MV-4-11 (cell line): ENCODE data around the gene KCNS1.
"Not testable (repeated sequence)": the region's sequence is repeated elsewhere in the genome, so short reads cannot be mapped to it uniquely, and the experiment has no call there.

Source experiments
- DNase-seq: peaks from one replicate; lab custom pipeline; 2025; lab: John Stamatoyannopoulos, UW

KCNS1 gene, protein sequence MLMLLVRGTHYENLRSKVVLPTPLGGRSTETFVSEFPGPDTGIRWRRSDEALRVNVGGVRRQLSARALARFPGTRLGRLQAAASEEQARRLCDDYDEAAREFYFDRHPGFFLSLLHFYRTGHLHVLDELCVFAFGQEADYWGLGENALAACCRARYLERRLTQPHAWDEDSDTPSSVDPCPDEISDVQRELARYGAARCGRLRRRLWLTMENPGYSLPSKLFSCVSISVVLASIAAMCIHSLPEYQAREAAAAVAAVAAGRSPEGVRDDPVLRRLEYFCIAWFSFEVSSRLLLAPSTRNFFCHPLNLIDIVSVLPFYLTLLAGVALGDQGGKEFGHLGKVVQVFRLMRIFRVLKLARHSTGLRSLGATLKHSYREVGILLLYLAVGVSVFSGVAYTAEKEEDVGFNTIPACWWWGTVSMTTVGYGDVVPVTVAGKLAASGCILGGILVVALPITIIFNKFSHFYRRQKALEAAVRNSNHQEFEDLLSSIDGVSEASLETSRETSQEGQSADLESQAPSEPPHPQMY

GRCh38 chr20:45100563-45101245, at the start of gene KCNS1:
Gene KCNS1 (minus strand): TSS chr20:45101127. CDS start chr20:45099236, 1,891 bp downstream.
- peak; percentile 16 for DNase-seq

GRCh38 chr20:45149062-45149461, 48.1 kb upstream of the KCNS1 start:
- no peak for DNase-seq

GRCh38 chr20:45140836-45141235, 39.9 kb upstream of the KCNS1 start:
- no peak for DNase-seq

DNA sequence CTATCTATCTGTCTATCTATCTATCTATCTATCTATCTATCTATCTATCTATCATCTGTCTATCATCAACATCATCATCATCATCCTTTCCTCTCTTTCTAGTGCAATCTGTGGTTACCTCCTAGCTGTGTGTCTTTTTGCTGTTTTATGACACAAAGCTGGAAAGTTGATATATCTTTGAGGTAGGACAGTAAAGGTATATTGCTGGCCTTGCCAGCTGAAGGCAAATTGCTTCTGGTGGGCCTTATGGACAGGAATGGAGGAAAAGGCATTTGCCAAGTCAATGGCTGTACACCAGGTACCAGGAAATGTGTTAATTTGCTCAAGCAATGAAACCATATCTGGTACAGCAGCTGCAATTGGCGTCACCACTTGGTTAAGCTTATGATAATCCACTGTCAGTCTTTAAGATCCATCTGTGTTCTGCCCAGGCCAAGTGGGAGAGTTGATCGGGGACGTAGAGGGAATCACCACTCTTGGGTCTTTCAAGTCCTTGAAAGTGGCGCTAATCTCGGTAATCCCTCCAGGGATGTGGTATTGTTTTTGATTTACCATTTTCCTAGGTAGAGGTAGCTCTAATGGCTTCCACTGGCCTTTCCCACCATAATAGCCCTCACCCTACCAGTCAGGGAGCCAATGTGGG, 38.9 kb upstream of the KCNS1 start:
- not testable (repeated sequence) for DNase-seq

- peak; percentile 69 for DNase-seq
These were observed 37.8 kb upstream of the KCNS1 start for GRCh38 chr20:45138561-45139300.

DNA sequence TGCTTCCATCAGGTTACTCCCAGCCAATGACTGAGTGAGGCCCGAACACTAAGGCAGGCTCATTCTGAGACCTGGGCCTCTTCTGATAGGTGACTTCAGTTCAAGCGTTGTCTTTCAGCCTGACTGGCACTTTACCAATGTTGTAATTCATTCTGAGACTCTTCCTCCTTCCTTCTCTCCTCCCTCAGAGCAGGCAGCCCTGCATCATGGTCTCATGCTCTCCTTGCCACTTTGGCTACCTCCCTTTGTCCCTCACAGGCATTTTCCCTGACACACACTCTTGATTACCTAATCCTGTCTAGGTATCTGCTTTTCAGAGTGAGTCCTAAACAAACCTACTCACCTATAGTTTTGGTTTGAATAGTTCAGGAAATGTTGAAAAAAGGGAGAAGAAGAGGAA, 36.0 kb upstream of the KCNS1 start:
- no peak for DNase-seq

GRCh38 chr20:45128099-45128498, 27.2 kb upstream of the KCNS1 start:
- DNase-seq = no peak

GRCh38 chr20:45124365-45124764, 23.4 kb upstream of the KCNS1 start, which contains the start of gene WFDC12:
Gene WFDC12 (minus strand): TSS chr20:45124465. CDS start chr20:45124447, 18 bp downstream.
- DNase-seq = no peak

GRCh38 chr20:45121388-45121787, 20.5 kb upstream of the KCNS1 start:
- no peak for DNase-seq

DNA sequence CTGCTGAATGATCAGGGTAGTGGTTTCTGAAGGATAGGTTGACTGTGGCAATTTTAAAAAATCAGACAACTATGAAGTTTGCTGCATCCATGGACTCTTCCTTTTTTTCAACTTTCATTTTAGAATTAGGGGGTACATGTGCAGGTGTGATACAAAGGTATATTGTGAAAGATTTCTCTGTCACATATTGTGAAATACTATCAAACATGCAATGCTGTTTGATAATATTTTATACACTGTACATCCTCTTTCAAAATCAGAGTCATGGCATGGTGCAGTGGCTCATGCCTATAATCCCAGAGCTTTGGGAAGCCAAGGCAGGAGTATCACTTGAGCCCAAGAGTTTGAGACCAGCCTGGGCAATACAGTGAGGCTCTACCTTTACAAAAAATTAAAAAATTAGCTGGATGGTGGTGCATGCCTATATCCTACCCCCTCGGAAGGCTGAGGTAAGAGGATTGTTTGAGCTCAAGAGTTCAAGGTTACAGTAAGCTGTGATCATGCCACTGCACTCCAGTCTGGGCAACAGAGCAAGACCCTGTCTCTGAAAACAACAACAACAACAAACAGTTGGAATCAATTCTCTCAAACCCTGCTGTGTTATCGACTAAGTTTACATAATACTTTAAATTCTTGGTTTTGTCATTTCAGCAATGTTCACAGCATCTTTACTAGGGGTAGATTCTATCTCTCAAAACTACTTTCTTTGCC, 18.8 kb upstream of the KCNS1 start:
- no peak for DNase-seq

DNA sequence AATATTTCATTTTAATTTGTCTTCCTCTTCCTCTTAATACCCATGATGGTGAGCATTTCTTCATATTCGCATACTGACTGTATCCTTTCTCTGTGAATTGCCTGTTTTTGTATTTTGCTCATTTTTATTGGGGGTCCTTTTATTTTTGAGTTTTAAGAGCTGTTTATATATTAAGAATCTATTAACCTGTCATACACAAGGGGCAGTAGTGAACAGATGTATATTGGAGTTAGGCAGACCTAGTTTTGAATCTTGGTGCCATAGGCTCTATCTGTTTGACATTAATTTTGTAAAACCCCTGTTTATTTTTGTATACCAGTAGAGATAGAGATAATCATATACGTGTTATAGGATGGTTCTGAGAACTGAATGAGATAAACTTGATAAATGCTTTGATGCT, 17.1 kb upstream of the KCNS1 start:
- no peak for DNase-seq

GRCh38 chr20:45117581-45117980, 16.7 kb upstream of the KCNS1 start:
- DNase-seq = no peak

DNA sequence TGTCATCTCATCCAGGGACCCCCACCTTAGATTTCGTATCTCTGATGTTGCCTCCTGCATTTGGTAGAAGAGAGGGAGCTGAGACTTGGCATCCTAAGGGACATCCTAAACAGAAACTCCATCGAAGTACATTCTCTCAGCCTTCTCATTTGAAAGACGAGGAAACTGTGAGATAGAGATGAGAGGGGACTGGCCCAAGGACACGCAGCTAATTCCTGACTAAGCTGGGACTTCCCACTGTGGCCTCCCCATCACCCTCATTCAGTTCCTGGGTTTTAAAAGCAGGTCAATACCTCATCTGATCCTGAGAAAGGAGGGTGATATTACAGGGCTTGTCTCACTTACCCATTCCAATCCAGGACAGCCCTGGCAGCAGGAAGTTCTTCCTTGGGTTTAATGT, 14.9 kb upstream of the KCNS1 start:
- no peak for DNase-seq

DNA sequence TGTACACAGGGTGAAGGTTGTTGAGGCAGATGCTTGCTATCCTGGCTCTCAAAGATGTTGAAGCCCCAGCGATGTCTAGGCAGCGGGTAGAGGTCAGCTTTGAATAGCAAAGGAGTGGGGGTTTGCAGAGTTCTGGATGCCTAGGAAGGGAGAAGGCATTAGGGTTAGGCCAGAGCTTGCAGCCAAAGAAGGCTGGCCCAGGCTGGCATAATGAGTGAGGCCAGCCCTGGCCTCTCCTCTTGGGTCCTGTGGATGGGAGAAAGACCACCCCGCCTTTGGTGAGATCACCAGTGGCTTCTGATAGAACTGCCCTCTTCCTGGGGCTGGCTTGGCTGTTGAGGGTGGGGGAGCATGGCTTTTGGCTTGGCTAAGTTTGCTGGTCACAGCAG, 14.5 kb upstream of the KCNS1 start:
- DNase-seq = no peak

GRCh38 chr20:45114465-45115385, 13.8 kb upstream of the KCNS1 start, which contains the start of gene WFDC5:
Gene WFDC5 (minus strand): TSS chr20:45115174. CDS start chr20:45115083, 91 bp downstream.
- DNase-seq = no peak

GRCh38 chr20:45113865-45114264, 12.9 kb upstream of the KCNS1 start:
- no peak for DNase-seq

GRCh38 chr20:45112754-45113153, 11.8 kb upstream of the KCNS1 start:
- no peak for DNase-seq

DNA sequence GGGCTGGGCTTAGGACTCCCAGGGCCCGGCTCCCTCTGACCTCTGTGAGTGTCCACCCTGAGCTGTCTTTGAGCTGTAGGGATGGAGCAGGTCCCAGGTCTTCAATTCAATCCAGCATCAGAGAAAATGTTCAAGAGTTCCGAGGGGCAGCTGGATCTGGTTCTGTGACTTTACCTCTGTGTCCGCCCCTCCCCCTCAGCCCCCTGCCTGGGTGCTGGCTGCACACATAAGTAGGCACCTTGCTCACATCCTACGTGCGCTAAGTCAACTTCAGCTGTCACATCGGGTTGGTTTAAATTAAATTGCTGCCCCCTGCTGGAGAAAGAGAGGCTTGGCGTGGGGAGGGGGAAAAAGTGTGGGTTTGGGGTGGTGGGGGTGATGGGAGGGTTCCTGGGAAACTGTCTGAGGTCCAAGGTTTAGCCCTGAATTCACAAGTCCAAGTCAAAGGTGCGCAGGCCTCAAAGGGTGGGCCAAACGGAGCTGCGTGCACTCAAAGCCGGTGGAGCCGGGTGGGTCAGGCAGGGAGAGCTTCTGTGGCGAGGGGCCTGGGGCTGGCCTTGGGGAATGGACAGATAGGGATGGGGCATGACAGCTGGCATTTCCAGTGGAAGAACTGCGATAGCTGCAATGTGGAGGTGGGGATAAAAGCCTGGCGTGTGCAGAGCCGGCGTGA, 11.0 kb upstream of the KCNS1 start:
- DNase-seq = no peak

DNA sequence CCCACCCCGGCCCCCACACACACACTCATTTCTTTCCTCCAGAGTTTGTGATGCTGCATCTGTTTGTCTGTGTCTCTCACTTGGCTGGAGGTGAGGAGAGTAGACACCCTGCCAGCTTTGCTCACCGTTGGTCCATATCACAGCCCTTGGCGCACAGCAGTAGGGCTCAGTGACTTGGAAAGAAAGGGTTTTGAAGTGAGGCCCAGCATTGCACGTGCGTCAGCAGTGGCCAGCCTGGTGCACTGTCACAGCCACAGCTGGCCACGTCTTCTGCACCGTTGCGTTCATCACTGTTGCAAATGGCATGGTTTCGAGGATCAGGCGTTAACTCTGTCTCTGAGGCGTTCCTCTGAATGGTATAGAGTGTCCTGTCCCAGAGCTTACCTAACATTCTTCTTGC, 10.4 kb upstream of the KCNS1 start:
- no peak for DNase-seq
